ENCODE results near the gene KCNN1. TPM values are rescaled to one million over a fixed set of nuclear protein-coding genes. Genes with fewer than 3 reads are reported as not detected.

The KCNN1 gene
- total and polyA plus RNA-seq, 2 of the 13 experiments (the other 11 are each of a cell fraction or from before 2014, with no cell fraction given): 0.04 TPM; not detected in 1

- TF ChIP-seq SP4 (CRISPR knock-in tag; IDR thresholded peaks at IDR 0.05) (no peak), ZNF331 (CRISPR knock-in tag; IDR thresholded peaks at IDR 0.05) (peak; percentile 27; the same call in 1 of the 2 replicates), ZNF350 (CRISPR knock-in tag; IDR thresholded peaks at IDR 0.05; ENCODE audit: borderline replicate concordance, low read depth) (peak; percentile 82), ZNF550 (CRISPR knock-in tag; IDR thresholded peaks at IDR 0.05; ENCODE audit: borderline replicate concordance) (0 out of 2 replicates have a peak, but pooled peaks have one; percentile 42), HIVEP1 (CRISPR knock-in tag; IDR thresholded peaks at IDR 0.05) (no peak), ELF3 (CRISPR knock-in tag; IDR thresholded peaks at IDR 0.05) (peak; percentile 53; the same call in 1 of the 2 replicates), PAF1 (CRISPR knock-in tag; IDR thresholded peaks at IDR 0.05) (no peak), ZFYVE20 (CRISPR knock-in tag; IDR thresholded peaks at IDR 0.05; ENCODE audit: borderline replicate concordance, low read depth) (no peak), FOXK1 (CRISPR knock-in tag; IDR thresholded peaks at IDR 0.05; ENCODE audit: borderline replicate concordance, low read depth) (no peak), ZNF264 (CRISPR knock-in tag; IDR thresholded peaks at IDR 0.05) (no peak), TSC22D2 (CRISPR knock-in tag; IDR thresholded peaks at IDR 0.05; ENCODE audit: borderline replicate concordance) (0 out of 2 replicates have a peak, but pooled peaks have one; percentile 37), ZNF138 (CRISPR knock-in tag; IDR thresholded peaks at IDR 0.05; ENCODE audit: low read depth) (peak; percentile 11; the same call in 1 of the 2 replicates), NFIC (IDR thresholded peaks at IDR 0.05; ENCODE audit: low read length) (no peak), TRIM24 (CRISPR knock-in tag; IDR thresholded peaks at IDR 0.05) (no peak), MEIS2 (CRISPR knock-in tag; IDR thresholded peaks at IDR 0.05) (peak; percentile 65; the same call in 1 of the 2 replicates), SIN3A (IDR thresholded peaks at IDR 0.05; ENCODE audit: borderline replicate concordance, low read depth, low read length) (peak; percentile 10; the same call in 1 of the 2 replicates), RNF219 (CRISPR knock-in tag; IDR thresholded peaks at IDR 0.05) (no peak), RELA (CRISPR knock-in tag; IDR thresholded peaks at IDR 0.05) (no peak), HNRNPLL (IDR thresholded peaks at IDR 0.05; ENCODE audit: low read depth, low read length, poor library complexity, severe bottlenecking) (peak; percentile 69), IRF1 (CRISPR knock-in tag; IDR thresholded peaks at IDR 0.05; ENCODE audit: low read depth) (no peak), ZMAT3 (CRISPR knock-in tag; conservative IDR thresholded peaks at IDR 0.05) (no peak)
- TF ChIP-seq, protein P1, sequence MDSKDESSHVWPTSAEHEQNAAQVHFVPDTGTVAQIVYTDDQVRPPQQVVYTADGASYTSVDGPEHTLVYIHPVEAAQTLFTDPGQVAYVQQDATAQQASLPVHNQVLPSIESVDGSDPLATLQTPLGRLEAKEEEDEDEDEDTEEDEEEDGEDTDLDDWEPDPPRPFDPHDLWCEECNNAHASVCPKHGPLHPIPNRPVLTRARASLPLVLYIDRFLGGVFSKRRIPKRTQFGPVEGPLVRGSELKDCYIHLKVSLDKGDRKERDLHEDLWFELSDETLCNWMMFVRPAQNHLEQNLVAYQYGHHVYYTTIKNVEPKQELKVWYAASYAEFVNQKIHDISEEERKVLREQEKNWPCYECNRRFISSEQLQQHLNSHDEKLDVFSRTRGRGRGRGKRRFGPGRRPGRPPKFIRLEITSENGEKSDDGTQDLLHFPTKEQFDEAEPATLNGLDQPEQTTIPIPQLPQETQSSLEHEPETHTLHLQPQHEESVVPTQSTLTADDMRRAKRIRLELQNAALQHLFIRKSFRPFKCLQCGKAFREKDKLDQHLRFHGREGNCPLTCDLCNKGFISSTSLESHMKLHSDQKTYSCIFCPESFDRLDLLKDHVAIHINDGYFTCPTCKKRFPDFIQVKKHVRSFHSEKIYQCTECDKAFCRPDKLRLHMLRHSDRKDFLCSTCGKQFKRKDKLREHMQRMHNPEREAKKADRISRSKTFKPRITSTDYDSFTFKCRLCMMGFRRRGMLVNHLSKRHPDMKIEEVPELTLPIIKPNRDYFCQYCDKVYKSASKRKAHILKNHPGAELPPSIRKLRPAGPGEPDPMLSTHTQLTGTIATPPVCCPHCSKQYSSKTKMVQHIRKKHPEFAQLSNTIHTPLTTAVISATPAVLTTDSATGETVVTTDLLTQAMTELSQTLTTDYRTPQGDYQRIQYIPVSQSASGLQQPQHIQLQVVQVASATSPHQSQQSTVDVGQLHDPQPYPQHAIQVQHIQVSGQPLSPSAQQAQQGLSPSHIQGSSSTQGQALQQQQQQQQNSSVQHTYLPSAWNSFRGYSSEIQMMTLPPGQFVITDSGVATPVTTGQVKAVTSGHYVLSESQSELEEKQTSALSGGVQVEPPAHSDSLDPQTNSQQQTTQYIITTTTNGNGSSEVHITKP (CRISPR knock-in tag; IDR thresholded peaks at IDR 0.05; ENCODE audit: low read depth): no peak
- TF ChIP-seq, protein P2, sequence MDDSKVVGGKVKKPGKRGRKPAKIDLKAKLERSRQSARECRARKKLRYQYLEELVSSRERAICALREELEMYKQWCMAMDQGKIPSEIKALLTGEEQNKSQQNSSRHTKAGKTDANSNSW (CRISPR knock-in tag; IDR thresholded peaks at IDR 0.05; ENCODE audit: borderline replicate concordance): no peak; the same call in 1 of the 2 replicates
These were observed 40.4 kb downstream of the KCNN1 start (continued) for GRCh38 chr19:18007044-18007916.
